ENCODE data around the gene CHD6. TPM values are rescaled to one million over a fixed set of nuclear protein-coding genes. Genes with fewer than 3 reads are reported as not detected.

CHD6 gene
- total and polyA plus RNA-seq, 2 of the 13 experiments (the other 11 are each of a cell fraction or from before 2014, with no cell fraction given), result 14.4 to 52.0 TPM

- TF ChIP-seq BCL6 (CRISPR knock-in tag; IDR thresholded peaks at IDR 0.05), result peak; percentile 83
- TF ChIP-seq ZNF24 (IDR thresholded peaks at IDR 0.05), result no peak
- TF ChIP-seq ZNF549 (CRISPR knock-in tag; IDR thresholded peaks at IDR 0.05), result no peak
- TF ChIP-seq RXRB (CRISPR knock-in tag; IDR thresholded peaks at IDR 0.05; ENCODE audit: borderline replicate concordance), result peak; percentile 87
- TF ChIP-seq CTCF (CRISPR knock-in tag; IDR thresholded peaks at IDR 0.05), result no peak
- TF ChIP-seq HDAC2 (CRISPR knock-in tag; IDR thresholded peaks at IDR 0.05), result peak; percentile 97
- no peak for TF ChIP-seq PAF1 (CRISPR knock-in tag; IDR thresholded peaks at IDR 0.05)
- no peak for TF ChIP-seq ZSCAN20 (CRISPR knock-in tag; IDR thresholded peaks at IDR 0.05; ENCODE audit: borderline replicate concordance)
- TF ChIP-seq ZSCAN30 (CRISPR knock-in tag; IDR thresholded peaks at IDR 0.05), result no peak
- no peak for TF ChIP-seq MED13 (CRISPR knock-in tag; IDR thresholded peaks at IDR 0.05)
- TF ChIP-seq PHF21A (CRISPR knock-in tag; IDR thresholded peaks at IDR 0.05), result peak; percentile 84
- TF ChIP-seq ZNF256 (CRISPR knock-in tag; conservative IDR thresholded peaks at IDR 0.05), result no peak
- TF ChIP-seq FOXJ3 (CRISPR knock-in tag; IDR thresholded peaks at IDR 0.05; ENCODE audit: borderline replicate concordance), result peak; percentile 98
- no peak for TF ChIP-seq ZBTB39 (CRISPR knock-in tag; IDR thresholded peaks at IDR 0.05)
- TF ChIP-seq ZXDC (CRISPR knock-in tag; IDR thresholded peaks at IDR 0.05), result no peak
- no peak for TF ChIP-seq RFX1 (IDR thresholded peaks at IDR 0.05)
- TF ChIP-seq TFDP2 (CRISPR knock-in tag; IDR thresholded peaks at IDR 0.05), result no peak
- TF ChIP-seq E2F1 (CRISPR knock-in tag; IDR thresholded peaks at IDR 0.05), result 0 out of 2 replicates have a peak, but pooled peaks have one; percentile 23
- no peak for TF ChIP-seq ZMYM2 (CRISPR knock-in tag; IDR thresholded peaks at IDR 0.05)
These were observed 120.8 kb downstream of the CHD6 start (continued) for GRCh38 chr20:41497186-41497895.

Measured in HepG2 (cell line).